Cortex of kidney (tissue), 1 donor: ENCODE measurements around the gene SMPD2.
"Not testable (repeated sequence)": the region's sequence is repeated elsewhere in the genome, so short reads cannot be mapped to it uniquely, and the experiment has no call there.

Experiments used
- DNase-seq: peaks from one replicate; lab custom pipeline; 2025; lab: John Stamatoyannopoulos, UW

Gene SMPD2

DNA sequence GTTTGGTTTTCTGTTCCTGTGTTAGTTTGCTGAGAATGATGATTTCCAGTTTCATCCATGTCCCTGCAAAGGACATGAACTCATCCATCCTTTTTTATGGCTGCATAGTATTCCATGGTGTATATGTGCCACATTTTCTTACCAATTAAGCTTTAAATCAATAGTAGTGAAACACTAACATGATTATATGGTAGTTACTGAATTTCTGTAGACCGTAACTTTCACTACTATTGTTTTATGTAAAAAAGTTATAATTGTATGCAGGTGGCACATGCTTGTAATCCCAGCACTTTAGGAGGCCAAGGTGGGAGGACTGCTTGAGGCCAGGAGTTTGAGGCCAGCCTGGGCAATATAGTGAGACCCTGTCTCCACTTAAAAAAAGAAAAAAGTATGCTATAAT is 20.7 kb downstream of the SMPD2 start:
- not testable (repeated sequence) for DNase-seq

DNA sequence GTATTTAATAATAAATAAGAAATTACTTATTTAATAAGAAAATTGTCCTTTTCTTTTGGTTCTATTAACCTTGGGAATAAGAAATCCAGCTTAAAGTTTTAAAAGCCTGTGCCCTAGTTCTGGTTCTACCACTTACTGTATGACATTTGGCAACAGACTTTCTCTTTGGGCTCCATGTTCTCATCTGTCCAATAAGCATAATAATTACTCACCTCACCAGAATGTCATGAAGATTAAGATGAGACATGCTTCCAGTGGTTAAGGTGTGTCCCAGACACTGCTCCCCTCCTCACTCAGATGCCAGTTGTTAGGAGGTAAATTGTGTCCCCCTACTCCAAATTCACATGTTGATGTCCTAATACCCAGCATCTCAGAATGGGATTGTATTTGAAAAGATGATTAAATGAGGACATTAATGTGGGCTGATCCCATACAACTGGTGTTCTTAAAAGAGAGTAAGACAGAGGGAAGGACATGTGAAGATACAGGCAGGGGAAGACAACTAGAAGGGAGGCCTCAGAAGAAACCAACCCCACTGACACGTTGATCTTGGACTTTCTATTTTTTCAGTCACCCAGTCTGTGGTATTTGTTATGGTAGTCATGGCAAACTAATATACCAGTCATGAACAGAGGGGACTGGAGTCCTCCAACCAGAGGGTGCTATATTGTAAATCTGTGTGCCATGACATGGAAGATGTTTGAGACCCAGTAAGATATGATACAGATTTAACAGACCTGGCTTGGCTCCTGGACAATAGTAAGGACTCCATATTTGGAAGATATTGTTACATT is 21.4 kb downstream of the SMPD2 start:
- DNase-seq: no peak

DNA sequence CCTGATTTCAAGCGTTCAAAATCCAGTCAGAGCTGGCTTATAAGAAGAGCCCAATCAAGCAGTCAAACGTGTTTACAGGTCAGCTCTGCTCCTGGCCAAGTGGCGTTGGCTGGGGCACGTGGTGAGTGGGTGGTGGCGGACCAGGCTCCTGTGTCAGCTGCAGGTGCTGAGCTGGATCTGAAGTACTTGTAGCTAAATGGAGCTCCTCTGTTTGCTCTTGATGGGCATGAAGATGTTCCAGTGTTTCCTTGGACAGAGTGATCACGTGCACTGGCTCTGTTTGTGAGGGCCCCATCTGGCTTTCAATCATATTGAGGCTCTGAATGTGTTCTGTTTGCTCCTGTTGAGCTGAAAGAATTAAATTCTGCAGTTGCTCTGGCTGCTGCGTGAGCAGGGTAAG is 25.2 kb downstream of the SMPD2 start:
- no peak for DNase-seq

DNA sequence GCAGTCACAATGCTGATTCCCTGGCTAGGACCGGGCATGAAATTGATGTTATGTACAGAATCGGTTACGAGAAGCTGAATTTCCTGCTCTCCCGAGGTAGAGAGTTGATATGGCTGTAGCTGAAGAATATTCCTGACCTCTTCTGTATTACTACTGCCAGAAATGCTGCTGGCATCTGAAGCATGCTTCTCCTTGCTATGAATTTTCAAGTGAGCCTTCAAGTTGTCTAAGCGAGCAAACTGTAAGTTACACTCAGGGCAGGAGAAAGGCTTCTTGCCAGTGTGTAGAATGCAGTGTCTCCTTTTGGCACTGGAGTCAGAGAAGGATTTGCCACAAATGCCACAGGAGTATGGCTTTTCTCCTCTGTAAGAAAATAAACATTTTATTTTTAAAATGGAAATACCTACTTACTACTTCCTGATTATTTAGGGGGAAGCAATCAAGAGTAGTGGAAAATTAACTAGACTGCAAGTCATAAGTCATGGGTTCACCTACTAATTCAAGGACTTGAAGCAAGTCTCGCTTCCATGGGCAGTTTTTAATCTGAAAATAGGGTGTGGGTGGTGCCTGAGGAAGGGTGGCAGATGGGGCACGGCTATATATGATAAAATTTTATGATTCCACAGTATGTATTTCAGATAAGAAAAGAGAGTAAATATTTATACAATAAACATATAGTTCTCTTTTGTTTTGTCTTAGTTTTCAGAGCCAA is 25.8 kb downstream of the SMPD2 start:
- DNase-seq: no peak

DNA sequence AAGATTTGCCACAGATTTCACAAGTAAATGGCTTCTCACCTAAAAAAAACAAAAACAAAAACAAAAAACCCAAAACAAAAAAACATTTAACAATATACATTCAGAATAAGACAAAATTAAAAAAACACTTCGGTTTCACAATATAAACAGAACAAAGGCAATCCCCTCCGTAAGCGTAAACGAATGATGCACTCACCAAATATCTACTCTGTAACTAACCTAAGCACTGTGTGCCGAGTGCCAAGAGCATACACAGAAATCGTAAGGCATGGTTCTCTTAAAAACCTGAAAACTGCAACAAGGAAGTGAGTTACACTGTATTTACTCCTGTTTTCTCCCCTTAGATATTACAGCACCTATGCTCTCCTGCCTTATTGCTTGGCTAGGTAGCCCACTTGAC is 27.2 kb downstream of the SMPD2 start:
- no peak for DNase-seq

DNA sequence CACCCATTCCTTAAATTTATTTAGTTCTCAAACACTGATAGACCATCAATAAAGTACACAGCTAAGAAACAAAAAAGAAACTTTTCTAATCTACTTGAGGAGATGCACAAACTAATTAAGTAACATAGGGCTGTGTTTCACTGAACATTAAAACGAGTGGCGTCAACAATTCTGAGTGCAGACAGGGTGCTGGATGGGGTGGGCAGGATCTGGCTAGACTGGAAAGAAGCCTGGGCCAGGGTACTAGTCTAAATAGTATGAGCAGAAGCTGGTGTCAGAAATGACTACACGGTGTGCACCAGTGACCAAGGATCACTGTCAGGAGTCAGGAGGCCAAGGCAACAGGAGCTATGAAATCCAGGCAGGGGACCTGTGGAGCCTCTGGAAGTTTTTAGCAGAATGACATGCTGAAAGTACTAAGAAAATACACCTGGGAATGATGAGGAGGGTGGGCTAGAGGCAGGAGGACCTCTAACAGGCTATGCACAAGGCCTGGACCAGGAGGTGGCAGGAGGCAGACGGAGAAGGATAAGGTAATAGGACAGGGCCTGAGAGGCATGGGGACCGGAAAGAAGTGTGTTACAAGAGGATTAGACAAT is 29.2 kb downstream of the SMPD2 start:
- DNase-seq: no peak

DNA sequence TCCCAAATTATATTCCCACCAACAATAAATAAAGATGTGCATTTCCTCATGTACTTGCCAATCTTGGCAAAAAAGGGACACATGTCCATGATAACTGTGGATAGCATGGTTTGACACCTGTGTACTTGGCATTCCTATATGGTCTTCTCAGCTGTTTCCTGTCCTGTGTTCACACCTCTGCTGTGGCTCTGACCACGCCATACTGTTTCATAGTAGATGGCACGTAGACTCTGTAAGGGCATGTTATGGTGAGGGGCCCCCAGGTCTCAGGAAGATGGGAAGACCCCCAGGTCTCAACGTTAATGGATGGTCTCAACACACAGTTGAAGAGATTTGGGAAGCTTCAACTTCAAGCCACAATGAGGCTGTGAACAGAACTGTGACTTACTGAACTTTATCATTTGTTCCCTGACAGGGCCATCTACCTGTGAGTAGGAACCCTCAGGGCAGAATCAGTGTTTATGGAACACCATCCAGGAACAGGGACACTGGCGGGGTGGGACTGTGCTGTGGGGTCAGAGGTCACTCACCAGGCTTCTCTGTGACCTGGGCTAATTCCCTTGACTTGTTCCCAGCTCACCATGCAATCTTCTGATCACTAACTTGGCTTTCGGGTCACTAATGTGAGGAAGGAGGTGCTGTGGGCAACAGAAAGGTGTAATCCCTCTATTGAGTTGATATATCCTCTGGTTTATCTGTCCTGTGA is 30.7 kb downstream of the SMPD2 start:
- no peak for DNase-seq

DNA sequence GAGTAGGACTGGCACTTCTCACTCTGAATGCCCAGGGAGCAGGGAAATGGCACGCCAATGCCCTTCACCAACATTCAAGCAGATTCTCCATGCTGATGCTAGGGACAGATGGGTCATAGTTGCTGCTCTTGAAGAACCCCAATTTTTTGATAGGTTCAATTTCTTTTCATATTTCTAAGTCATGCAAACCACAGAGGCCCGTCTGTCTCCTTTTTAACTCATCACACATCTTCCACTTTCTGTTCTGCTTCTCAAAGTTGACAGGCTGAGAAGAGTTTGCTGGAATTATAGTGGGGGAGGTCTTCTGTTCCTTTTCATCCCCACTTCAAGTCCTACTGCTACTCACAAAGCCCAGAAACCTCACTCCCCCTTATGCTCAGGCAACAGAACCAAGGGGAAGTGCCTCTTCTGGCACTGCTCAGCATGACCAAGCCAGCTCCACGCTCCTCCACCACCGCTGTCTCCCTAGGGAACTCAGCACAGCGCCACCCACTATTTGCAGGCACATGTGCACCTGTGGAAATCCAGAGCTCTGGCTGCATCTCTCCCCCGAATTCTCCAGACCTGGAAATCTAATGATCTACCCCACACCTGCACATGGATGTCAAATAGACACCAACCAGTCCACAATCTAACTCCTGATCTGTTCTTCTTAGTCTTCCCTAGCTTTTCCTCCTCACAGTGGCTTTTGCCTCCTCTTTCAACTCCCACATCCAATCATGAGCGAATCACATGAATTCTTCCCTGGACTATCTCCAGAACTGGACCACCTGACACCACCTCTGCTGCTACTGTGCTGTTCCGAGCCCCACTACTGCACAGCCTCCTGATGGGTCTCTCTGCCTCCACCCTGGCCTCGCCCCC is 31.8 kb downstream of the SMPD2 start:
- no peak for DNase-seq

DNA sequence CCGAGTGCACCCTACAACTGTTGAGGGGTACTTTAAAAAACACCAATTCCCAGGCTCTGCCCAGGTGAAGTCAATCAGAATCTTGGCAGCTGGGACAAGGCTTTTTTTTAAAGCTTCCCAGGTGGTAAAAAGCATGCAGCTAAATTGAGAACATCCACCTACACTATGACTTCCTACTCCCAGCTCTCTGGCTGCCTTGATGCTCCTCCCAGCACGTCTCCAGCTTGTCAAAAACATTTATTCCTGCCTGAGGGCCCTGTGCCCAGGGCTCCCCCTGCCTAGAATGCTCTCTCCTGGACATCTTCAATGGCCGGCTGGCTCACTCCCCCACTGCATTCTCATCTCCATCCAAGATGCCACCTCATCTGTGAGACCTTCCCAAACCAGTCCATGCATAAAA is 32.6 kb downstream of the SMPD2 start:
- DNase-seq: no peak

DNA sequence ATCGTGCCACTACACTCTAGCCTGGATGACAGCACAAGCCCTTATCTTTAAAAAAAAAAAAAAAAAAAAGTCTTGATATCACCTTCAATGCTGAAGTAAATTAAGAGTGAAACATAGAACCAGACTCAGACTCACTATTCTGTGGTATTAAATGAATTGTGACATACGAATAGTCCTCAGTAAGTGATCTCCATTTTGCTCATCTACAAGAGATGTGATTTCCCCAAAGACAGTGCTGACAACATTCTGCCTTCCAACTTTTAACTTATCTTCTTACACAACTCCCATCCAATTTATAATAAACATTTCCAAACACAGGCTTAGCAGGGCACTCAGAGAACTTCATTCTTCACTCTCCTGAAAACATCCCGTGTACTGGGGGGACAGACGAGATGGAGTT is 34.5 kb downstream of the SMPD2 start:
- DNase-seq: no peak

DNA sequence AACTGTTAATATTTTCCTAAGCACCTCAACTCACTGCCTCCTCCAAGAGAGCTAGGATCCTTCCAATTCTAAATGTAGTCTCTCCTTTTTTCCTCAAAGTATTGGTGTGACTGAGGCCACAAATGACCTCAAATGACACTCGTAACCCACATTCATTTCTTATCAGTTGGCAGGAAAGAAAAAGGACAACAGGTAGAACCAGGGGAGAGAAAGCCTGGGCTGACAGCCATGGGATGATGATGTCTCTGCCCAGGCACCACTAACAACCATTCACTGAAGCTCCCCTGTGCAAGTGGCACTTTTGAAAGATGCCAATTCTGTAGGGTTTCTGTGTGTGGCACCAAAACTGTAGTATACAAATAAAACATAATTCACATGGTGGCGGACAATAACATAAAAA is 35.1 kb downstream of the SMPD2 start:
- no peak for DNase-seq

DNA sequence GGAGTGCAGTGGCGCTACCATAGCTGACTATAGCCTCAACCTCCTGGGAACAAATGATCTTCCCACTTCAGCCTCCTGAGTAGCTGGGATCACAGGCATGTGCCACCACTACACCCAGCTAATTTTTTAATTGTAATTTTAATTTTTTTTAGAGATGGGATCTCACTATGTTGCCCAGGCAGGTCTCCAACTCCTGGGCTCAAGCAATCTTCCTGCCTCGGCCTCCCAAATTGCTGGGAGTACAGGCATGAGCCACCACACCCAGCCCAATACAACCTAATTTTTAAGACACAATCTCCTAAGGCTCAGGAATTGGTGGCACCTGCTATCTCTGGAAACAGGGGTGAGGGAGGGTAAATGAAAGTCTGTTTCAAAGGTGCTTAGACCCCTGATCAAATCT is 36.7 kb downstream of the SMPD2 start:
- no peak for DNase-seq

DNA sequence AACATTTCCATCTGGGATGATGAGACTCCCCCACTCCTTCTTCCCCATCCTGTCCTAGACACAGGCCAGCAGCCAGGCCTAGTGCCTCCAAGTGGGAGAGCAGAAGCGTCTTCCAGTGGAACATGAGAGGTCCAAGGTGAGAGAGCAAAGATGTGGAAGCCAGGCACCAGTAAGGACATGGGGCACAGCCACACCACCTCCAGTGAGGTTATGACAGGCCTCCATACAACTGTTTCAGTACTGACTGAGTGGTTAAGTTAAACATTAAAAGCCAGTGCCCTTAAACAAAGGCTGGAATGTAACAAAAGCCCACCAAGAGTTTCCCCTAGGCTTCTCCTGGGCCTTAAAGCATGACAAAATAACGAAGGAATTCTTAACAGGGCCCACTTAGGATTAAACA is 37.2 kb downstream of the SMPD2 start:
- DNase-seq: no peak

DNA sequence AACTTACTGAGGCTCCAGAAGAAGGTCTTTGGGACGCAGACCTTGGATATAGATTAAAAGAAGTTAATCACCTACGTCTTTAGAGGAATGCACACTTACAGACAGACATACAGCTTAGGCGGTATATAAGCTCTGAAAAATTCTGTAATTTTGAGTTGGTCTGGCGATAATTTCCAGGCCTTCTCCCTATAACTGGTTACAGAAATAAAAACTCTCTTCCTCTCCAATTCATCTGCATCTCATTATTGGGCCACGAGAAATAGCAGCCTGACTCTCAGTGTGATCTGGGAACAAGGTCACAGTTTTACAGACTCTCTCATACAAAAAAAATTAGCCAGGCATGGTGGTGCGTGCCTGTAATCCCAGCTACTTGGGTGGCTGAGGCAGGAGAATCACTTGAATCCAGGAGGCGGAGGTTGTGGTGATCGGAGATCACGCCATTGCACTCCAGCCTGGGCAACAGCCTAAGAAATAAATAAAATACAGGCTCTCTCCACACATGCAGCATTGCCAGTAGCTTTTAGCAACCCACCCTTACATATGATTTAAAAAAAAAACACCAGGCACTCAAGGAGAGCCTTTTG is 37.8 kb downstream of the SMPD2 start:
- no peak for DNase-seq

DNA sequence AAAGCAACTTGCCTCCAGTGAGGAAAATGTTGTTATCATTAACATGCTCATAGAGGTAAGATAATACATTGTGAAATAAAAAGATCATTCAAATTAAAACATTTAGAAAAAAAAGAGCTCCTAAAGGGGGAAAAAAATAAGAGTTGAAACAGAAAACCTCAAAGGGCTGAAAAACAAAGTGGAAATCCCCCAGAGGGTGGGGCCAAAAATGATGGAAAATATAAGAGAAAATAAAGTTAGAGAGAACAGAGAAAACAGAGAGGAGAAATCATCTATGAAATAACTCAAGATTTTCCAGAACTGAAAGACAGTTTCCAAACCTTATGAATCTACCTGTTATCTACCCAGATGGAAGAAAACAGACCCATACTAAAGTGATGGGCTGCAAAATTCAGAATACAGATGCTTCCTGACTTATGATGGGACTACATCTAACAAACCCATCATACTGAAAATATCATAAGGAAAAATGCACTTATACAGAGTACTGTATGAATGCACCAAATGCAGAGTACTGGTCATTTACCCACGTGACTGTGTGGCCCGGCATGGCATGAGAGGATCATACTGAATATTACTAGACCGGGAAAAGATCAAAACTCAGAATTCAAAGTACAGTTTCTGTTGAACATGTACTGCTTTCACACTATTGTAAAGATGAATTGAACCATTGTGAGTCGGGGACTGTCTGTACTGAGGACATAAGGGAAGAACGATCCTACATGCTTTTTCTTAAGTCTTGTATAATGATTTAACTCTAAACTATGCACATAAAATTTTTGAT is 38.5 kb downstream of the SMPD2 start:
- DNase-seq: no peak

DNA sequence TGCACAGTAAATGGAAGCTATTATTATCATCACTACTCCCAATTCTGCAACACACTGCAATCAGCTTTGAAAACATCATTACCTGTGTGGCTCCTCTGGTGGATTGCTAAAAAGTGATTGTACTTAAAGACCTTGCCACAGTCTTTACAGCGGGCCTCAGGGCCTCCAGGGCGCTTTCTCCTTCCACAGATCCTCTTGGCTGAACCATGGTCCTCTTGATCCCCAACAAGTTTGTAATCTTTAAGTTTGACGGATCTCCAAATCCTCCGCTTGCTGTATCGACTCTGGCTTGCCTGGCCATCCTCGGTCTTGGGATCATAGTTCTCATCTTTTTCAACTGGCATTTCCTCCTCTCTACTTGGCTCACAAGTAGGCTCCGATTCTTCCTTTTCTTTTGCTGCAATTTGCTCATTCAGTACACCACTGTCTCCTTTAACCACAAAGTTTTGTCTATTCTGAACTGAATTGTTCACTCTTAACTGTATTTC is 40.5 kb downstream of the SMPD2 start:
- no peak for DNase-seq

DNA sequence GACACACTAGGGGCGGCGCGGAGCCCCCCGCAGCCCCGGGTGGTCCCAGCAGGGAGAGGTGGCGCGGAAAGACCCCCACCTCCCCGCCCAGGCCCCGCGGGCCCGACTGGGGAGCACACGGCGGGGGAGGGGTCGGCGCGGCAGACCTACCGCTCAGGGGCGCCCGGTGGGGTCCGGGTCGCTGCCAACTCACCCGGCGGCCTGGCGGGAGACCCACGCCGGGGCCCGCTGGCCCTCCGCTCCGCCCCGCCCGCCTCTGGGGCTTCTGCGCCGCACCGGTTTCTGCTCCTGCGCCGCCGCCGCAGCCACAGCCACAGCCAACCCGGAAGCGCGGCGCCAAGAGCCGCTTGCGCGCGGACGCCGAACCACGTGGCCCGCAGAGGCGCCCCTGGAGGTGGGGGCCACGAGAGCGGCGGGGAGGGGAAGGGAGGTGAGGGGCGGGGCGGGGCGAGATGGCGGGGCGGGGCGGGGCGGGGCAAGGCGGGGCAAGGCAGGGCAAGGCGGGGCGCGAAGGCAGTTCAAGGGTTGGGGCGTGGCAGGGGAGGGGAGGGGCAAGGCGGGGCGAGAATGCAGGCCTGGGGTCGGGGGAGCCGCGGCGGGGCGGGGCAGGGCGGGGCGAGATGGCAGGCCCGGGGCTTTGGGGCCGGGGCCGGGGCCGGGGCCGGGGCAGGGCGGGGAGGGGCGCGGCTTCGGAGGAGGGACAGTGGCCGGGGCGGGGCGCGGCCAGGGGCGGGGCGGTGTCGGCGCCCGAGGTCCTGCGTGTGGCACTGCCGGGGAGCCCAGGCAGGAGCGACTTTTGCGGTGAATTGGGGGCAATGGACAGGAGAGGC is 42.6 kb downstream of the SMPD2 start, which contains the start of gene ZBTB24:
Gene ZBTB24, minus strand, starts transcription at position 315 of the 830 bp plus-strand sequence. CDS start 1,193 bp downstream, outside the sequence.
- peak; percentile 19 for DNase-seq

DNA sequence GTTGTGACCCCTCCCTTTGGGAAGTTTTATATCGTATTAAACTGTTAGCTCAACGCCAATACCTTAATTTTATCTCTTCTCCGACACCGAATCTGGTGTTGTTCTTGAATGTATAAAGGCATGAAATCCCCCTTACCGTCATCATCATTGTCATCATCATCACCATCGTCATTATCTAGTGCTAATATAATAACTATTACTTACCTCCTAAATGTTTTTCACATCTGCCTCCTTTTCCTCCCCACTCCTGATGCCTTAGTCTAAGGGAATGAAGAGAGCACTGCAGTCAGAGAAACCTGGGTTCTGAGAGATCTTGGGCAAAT is 43.2 kb downstream of the SMPD2 start:
- no peak for DNase-seq

DNA sequence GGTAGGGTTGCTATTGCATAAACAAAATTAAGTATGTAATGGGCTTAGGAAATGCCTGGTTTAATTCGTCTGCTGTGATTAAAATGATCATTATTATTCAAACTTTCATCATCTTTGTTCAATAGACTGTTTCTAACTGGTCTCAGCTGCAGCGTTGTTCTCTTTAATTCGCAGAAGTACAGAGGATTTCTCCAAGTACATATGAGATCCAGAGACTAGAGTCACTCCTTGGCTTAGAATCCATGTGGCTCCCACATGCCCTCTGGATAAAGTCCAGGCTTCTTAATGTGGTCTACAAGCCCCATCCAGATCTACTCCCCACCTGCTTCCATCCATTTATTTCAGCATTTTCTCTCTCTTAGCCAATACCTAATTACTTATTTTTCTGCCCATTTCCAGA is 43.6 kb downstream of the SMPD2 start:
- DNase-seq: no peak
